Spinal cord (tissue), 10 donors: ENCODE results near the gene ANKRD45. TPM values are rescaled to one million over a fixed set of nuclear protein-coding genes. Genes with fewer than 3 reads are reported as not detected.
"Not testable (repeated sequence)": the region's sequence is repeated elsewhere in the genome, so short reads cannot be mapped to it uniquely, and the experiment has no call there.

Source experiments
- DNase-seq, 6 donors: peaks; one replicate each; pipeline versions ENCODE4 v3.0.0 to v3.0.0-alpha.2; 2013 to 2015; ENCODE audit warnings: low spot score in 6 of 6, low read depth in 4 of 6
- H3K27ac ChIP-seq: one replicate; pipeline ENCODE4 v1.5.1; 2013; ENCODE audit warnings: low read depth, low read length, control low read depth
- H3K27me3 ChIP-seq: one replicate; pipeline ENCODE4 v1.6.1; 2013; ENCODE audit warnings: low read length; ENCODE audit not compliant: control insufficient read depth, insufficient read depth
- H3K36me3 ChIP-seq: one replicate; pipeline ENCODE4 v1.6.1; 2013; ENCODE audit warnings: low read length; ENCODE audit not compliant: control insufficient read depth, insufficient read depth
- H3K4me1 ChIP-seq: one replicate; pipeline ENCODE4 v1.6.1; 2013; ENCODE audit warnings: low read length; ENCODE audit not compliant: control insufficient read depth, insufficient read depth
- H3K4me3 ChIP-seq: one replicate; pipeline ENCODE4 v1.5.1; 2013; ENCODE audit warnings: low read depth, low read length, control low read depth
- H3K9me3 ChIP-seq: one replicate; pipeline ENCODE4 v1.6.1; 2013; ENCODE audit warnings: low read length; ENCODE audit not compliant: control insufficient read depth, insufficient read depth
- WGBS: methylation state at CpG from one replicate; pipeline ENCODE4 v1.1.5; 2013; ENCODE audit warnings: missing lambda C conversion rate; ENCODE audit not compliant: insufficient coverage; 5-methylcytosine and 5-hydroxymethylcytosine counted together
- polyA plus RNA-seq, 2 donors: library from polyadenylated mRNA; unstranded; fragments of 120-200 nt; gene quantifications; one replicate each; pipeline ENCODE4 v1.2.1, GENCODE V29; 2013; ENCODE audit not compliant: insufficient read length in 2 of 2
- total RNA-seq, 2 donors: library from RNA; depleted of rRNA in 1 of 2; stranded (reverse); fragments of 120-200 nt in 1 of 2; fragments of >200 nt in 1 of 2; gene quantifications; one replicate each; pipeline versions ENCODE4 v1.2.3 to v1.2.4, GENCODE V29; 2013 to 2014
- donor health status: healthy.

Gene ANKRD45
- total and polyA plus RNA-seq, 4 donors: 8.8 to 15.4 (median 9.7) TPM

DNA sequence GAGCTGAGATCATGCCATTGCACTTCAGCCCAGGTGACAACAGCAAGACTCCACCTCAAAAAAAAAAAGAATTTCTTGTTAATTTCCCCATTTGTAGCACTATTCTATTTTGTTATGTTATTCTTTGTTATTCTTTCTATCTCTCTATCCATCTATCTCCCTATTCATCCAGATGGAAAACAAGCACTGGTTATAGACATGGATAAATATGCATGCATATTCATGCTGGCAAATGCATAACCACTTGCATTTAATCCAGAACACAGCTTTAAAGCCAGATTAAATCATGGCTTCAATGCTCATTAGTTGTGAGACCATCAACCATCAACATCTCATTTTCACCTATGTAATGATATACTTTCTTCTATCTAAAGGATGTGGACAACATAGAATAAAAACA, 23.6 kb upstream of the ANKRD45 start:
- no peaks in the 10 kb centered on the region for H3K27me3 ChIP-seq
- H3K27ac ChIP-seq: no peak overlapping the region
- no peak for DNase-seq
- H3K4me1 ChIP-seq: no peaks in the 10 kb centered on the region
- H3K36me3 ChIP-seq: no peaks in the 10 kb centered on the region
- H3K9me3 ChIP-seq: no peaks in the 10 kb centered on the region
- no peak overlapping the region for H3K4me3 ChIP-seq

DNA sequence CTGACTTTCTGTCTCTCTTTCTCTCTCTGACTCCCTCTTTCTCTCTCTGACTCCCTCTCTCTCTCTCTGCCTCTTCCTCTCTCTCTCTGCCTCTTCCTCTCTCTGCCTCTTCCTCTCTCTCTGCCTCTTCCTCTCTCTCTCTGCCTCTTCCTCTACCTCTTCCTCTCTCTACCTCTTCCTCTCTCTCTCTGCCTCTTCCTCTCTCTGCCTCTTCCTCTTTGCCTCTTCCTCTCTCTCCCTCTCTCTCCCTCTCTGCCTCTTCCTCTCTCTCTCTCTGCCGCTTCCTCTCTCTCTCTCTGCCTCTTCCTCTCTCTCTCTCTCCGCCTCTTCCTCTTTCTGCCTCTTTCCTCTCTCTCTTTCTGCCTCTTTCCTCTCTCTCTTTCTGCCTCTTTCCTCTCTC, 18.6 kb upstream of the ANKRD45 start:
- Histone ChIP-seq H3K27me3 (no peaks in the 10 kb centered on the region), H3K4me3 (no peak overlapping the region), H3K36me3 (no peaks in the 10 kb centered on the region), H3K4me1 (no peaks in the 10 kb centered on the region), H3K9me3 (no peaks in the 10 kb centered on the region), H3K27ac (no peak overlapping the region)
- DNase-seq: no peak
- WGBS: 95% methylated on average over 2 of the region's 2 CpGs

DNA sequence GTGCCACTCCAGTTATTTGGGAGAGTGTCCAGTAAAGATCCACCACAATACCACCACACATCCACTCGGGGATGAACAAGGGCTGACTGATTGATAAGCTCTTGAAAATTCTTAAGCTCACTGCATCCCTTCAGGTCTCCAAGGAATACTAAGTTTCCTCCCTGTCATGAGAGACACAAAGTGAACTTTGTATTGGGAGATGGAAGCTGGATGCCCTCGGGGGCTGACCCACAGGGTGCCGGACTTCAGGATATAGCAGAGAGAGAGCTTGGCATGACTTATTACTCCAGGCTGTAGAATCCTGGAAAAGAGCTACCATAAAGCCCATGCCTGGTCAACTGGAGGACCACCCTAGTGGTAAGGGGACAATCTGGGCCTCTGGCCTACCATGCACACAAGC, 15.5 kb upstream of the ANKRD45 start:
- not testable (repeated sequence) for DNase-seq, H3K4me3 ChIP-seq, H3K27ac ChIP-seq, H3K36me3 ChIP-seq, H3K27me3 ChIP-seq, H3K4me1 ChIP-seq, H3K9me3 ChIP-seq
- WGBS: 25% methylated on average over 2 of the region's 3 CpGs

DNA sequence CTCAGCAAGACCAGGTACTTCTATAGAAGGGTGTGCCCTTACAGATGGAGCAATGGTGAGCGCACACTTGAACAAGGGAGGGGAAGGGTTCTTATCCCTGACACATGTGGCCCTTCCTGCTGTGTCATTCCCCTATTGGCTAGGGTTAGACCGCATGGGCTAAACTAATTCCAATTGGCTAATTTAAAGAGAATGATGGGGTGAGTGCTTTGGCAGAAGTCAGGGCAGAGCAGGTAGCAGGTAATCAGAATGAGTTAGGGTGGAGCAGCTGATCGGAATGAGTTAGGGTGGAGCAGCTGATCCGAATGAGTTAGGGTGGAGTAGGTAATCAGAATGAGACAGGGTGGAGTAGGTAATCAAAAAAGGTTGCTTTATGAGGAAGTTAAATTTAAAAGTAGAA, 14.2 kb upstream of the ANKRD45 start:
- not testable (repeated sequence) for H3K36me3 ChIP-seq, H3K27me3 ChIP-seq, H3K4me1 ChIP-seq, H3K4me3 ChIP-seq, DNase-seq, H3K9me3 ChIP-seq, H3K27ac ChIP-seq
- WGBS: 95% methylated on average over 3 of the region's 4 CpGs

DNA sequence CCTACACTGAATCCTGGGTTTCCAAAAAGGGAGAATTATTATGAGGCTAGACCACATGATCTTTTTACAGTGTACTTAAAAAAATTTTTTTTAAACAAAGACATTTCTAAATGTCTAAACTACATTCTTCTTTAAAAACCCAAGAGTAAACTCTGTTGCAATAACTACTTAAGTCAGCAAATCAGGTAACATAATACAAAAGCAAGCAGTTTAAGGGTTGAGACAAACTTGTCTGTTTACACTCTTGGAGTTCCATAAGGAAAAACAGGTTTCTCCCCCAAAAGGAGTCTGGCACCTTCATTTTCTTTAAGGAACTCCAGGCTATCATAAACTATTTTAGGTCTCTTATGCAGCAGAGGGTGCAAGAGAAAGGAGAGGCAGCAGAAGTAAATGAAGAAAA, 12.5 kb upstream of the ANKRD45 start:
- Histone ChIP-seq H3K27ac (no peak overlapping the region), H3K9me3 (no peaks in the 10 kb centered on the region), H3K4me1 (no peaks in the 10 kb centered on the region), H3K36me3 (no peaks in the 10 kb centered on the region), H3K27me3 (no peaks in the 10 kb centered on the region), H3K4me3 (no peak overlapping the region)
- DNase-seq: no peak

DNA sequence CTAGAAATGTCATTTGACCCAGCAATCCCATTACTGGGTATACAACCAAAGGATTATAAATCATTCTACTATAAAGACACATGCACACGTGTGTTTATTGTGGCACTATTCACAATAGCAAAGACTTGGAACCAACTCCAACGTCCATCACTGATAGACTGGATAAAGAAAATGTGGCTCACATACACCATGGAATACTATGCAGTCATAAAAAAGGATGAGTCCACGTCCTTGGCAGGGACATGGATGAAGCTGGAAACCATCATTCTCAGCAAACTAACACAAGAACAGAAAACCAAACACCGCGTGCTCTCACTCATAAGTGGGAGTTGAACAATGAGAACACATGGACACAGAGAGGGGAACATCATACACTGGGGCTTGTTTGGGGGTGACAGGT, 10.5 kb upstream of the ANKRD45 start:
- not testable (repeated sequence) for H3K4me1 ChIP-seq, DNase-seq, H3K36me3 ChIP-seq, H3K27ac ChIP-seq, H3K4me3 ChIP-seq, H3K27me3 ChIP-seq, H3K9me3 ChIP-seq
- no CpG with 5 or more reads among the region's 5 CpGs for WGBS

DNA sequence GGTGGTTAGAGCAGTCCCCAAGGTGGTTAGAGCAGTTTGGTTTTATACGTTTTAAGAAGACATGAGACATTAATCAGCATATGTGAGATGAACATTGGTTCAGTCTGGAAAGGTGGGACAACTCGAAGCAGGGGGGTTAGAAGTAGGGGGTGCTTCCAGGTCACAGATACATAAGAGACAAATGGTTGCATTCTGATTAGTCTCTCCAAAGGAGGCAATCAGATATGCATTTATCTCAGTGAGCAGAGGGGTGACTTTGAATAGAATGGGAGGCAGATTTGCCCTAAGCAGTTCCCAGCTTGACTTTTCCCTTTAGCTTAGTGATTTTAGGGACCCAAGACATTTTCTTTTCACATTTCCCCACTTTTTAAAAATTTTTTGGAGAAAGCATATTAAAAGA, 4.8 kb upstream of the ANKRD45 start:
- not testable (repeated sequence) for H3K27me3 ChIP-seq, H3K4me3 ChIP-seq, DNase-seq, H3K9me3 ChIP-seq, H3K36me3 ChIP-seq, H3K4me1 ChIP-seq, H3K27ac ChIP-seq
- WGBS: 78% methylated on average over 2 of the region's 2 CpGs

DNA sequence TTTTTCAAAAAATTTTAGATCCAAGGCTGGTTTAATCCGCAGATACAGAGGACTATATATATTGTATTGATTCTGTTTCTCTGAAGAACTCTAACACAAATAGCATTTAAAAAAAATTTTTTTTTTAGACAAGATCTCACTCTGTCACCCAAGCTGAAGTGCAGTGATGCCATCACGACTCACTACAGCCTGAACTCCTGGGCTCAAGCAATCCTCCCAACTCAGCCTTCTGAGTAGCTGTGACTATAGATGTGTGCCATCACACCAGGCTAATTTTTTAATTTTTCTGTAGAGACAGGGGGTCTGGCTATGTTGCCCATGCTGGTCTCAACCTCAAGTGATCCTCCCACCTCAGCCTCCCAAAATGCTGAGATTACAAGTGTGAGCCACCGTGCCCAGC, 3.0 kb downstream of the ANKRD45 start:
- no peaks in the 10 kb centered on the region for H3K9me3 ChIP-seq
- H3K36me3 ChIP-seq: no peaks in the 10 kb centered on the region
- no peak overlapping the region for H3K4me3 ChIP-seq
- no peaks in the 10 kb centered on the region for H3K27me3 ChIP-seq
- H3K4me1 ChIP-seq: peaks cover 6% of the 10 kb centered on the region
- no peak for DNase-seq
- no peak overlapping the region for H3K27ac ChIP-seq
- WGBS: no CpG with 5 or more reads among the region's 3 CpGs

DNA sequence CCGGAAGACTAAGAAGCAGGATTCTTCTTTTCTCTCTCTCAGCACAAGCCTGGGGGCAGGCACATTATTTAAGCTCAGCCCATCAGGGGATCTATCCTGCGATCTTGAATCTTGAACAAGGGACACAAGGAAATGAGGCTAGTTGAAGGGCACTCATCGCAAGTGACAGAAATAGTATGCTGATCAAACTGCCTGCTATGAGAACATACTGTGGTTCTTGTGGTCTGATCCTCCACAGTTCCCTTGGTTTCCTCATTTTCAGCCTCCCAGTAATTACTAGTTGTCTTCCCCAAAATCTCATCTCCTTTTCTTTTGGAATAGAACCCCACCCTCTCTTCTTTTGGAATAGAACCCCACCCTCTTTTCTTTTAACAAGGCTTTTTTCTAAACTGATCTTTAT, 6.5 kb downstream of the ANKRD45 start:
- H3K27ac ChIP-seq: no peak overlapping the region
- WGBS: 100% methylated on average over 1 of the region's 3 CpGs
- no peaks in the 10 kb centered on the region for H3K36me3 ChIP-seq
- DNase-seq: no peak
- no peaks in the 10 kb centered on the region for H3K4me1 ChIP-seq
- H3K9me3 ChIP-seq: no peaks in the 10 kb centered on the region
- H3K27me3 ChIP-seq: no peaks in the 10 kb centered on the region
- H3K4me3 ChIP-seq: no peak overlapping the region

DNA sequence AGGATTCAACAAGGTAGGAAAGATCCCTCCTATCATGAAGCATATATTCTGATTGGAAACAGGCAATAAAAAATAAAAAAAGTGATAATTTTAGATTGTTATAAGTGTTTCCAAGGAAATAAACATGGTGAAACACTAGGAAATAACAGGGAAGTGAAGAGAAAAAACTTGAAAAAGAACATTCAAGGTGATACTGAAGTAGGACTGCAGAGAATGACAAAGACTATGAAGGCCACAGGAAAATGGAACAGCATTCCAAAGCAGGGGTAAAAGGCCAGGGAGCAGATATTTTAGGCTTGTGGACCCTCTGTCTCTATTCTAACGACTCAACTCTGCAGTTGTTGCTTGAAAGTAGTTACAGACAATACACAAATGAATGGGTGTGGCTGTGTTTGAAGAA, 7.9 kb downstream of the ANKRD45 start:
- Histone ChIP-seq H3K36me3 (peaks cover 5% of the 10 kb centered on the region), H3K27me3 (no peaks in the 10 kb centered on the region), H3K27ac (no peak overlapping the region), H3K4me1 (no peaks in the 10 kb centered on the region), H3K9me3 (no peaks in the 10 kb centered on the region), H3K4me3 (no peak overlapping the region)
- WGBS: no CpG with 5 or more reads among the region's 1 CpG
- no peak for DNase-seq

DNA sequence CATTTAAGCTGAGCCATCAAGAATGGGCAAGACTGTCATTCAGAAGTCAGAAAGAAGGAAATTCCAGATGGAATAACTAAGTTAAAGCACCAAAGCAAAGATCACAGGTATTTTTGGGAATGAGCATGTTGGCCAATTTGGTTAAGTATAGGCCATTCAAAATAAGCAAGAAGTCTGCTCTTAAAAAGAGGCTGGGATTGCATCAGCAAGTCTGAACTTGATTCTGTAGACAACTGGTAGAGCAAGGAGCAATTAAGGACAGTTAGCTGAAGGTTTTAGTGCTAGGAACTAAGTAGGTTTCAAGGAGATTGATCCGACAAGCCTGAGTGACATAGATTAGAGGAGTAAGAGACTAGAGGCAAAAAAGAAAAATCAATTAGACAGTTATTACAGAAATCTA, 8.4 kb downstream of the ANKRD45 start:
- no peak overlapping the region for H3K27ac ChIP-seq
- no peak for DNase-seq
- peaks cover 5% of the 10 kb centered on the region for H3K36me3 ChIP-seq
- no peaks in the 10 kb centered on the region for H3K4me1 ChIP-seq
- no peak overlapping the region for H3K4me3 ChIP-seq
- no CpG with 5 or more reads among the region's 1 CpG for WGBS
- no peaks in the 10 kb centered on the region for H3K27me3 ChIP-seq
- H3K9me3 ChIP-seq: no peaks in the 10 kb centered on the region
